NCI-H2171 treated with DMSO at 0.1 percent for 48 hours (cell line): ENCODE results near the gene SCCPDH.
"Not testable (repeated sequence)": the region's sequence is repeated elsewhere in the genome, so short reads cannot be mapped to it uniquely, and the experiment has no call there.

Experiments used
- DNase-seq: peaks from one replicate; lab custom pipeline; 2025; lab: John Stamatoyannopoulos, UW

The SCCPDH gene

DNA sequence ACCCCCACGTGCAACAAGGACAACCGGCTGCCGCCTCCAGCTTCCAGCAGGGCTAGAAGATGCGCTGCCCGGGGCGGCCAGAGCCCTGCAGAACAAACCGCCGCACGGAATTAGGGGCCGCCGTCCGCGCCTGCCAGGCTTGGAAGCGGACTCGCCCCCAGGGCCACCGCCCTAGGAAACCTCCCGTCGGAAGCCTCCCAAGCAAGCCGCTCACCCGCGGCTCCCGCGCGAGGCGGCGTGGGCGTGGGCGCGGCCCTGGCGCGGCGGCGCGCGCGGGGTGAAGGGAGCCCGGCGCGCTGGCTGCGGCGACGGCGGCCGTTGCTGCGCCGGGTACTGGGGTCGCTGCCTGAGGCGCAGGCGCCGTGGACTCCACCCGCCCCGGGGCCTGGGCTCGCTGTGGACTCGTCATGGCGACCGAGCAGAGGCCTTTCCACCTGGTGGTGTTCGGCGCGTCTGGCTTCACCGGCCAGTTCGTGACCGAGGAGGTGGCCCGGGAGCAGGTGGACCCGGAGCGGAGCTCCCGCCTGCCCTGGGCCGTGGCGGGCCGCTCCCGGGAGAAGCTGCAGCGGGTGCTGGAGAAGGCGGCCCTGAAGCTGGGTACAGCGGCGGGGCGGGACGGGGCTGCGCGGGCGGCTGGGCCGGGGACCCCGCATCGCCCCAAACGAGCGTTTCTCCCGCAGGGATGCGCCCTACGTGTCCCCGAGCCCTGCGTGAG is at the start of gene SCCPDH:
TSS of gene SCCPDH (plus strand) at position 394 of the 715 bp plus-strand sequence. CDS start at position 408, 14 bp downstream.
- DNase-seq, result peak; percentile 75

DNA sequence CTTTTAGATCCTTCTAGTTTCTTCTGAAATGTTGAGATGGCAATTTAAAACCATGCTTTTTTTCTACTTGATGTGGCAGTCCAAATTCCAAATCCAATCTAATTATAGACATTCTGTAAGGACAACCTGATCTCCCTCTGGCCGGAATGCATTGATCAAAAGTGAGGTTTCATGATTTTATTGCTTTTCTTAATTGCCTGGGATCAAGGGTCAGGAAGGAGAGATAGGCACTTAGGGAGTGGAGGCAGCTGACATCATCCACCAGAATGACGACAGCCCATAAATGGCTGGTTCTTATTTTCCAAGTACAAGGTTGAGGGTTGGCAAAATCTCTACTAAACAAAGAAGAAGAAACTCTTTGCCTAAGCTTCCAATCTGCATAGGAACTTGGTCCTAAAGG is 46.4 kb upstream of the SCCPDH start:
- DNase-seq, result no peak

DNA sequence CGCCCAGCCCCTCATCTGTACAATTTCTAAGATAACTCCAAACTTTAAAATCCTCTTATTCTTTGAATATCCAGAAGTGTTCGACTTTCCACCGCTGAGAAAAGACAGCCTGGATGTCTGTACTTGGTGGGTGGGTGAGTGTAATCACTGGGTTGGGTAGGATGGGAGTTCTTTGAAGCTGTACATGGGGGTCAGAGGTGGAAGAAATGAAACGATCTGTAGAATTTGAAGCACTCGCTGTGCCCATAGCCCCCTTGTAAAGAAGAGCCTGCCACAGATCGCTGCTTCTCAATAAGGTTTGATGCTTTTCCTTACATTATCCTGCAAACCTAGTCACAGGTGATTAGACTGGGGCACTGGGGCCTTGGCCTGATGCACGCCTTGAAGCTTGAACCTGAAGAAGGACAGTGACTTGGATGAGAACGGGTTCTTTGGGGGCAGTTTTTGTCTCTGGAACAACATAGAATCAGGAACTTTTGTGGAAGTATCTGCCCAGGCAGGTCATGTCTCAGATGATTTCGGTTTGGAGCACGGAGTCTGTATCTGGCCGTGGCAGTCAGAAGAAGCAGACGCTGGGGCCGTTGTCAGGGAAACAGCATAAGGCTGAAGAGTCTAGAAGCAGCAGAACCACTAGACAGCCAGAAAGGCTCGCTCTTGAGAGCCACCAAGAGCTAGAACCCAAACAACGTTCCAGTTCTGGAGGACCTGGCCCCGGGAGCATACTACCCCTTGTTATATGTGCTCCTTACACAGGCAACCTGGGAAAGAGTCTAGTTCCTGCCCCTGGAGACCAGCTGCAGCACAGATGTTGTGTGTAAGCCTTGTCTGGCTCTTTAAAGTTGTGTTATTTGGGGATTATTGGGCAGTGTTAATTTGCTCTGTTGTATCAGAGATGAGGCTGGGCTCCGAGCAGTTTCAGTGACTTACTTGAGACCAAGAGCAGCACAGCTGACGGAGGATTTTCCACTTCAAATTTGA is 45.1 kb upstream of the SCCPDH start:
- no peak for DNase-seq

DNA sequence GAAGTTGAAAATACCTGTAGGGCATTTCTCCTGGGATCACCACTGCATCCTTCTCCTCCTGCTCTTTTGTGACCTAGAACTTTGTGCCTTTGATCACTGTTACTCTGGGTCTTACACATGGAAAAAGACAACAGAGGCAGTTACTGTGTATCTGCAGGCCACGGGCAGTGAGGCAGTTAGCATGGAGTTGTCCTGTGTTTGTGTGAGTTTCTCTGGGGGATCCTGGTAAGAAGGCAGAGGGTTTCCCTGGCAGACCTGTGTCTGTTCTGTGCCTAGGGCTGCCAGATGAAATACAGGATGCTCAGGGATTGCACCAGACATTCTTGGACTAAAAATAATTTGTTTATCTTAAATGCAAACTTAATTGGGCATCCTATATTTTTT is 44.4 kb upstream of the SCCPDH start:
- no peak for DNase-seq

GRCh38 chr1:246680190-246680589 is 44.0 kb upstream of the SCCPDH start:
- DNase-seq, result no peak

DNA sequence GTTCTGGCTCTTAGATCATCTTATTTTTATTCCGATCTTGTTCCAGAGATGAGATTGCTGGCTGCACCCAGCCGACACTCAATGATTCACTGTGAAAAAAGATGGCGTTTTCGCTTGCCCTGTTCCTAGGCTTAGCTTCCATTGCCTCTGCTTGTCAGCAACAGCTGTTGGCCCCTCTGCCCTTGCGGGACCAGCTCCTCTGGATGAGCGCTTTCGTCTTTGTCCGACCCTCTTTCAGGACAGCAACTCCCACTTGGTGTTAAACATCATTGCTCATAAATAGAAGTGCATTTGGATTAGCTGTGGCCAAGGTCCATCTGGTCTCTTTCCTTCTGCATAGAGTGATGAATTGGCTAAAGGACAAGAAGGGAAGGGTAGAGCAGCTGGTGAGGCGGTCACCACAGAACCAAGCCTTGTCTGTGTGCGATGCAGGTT is 43.5 kb upstream of the SCCPDH start:
- no peak for DNase-seq

DNA sequence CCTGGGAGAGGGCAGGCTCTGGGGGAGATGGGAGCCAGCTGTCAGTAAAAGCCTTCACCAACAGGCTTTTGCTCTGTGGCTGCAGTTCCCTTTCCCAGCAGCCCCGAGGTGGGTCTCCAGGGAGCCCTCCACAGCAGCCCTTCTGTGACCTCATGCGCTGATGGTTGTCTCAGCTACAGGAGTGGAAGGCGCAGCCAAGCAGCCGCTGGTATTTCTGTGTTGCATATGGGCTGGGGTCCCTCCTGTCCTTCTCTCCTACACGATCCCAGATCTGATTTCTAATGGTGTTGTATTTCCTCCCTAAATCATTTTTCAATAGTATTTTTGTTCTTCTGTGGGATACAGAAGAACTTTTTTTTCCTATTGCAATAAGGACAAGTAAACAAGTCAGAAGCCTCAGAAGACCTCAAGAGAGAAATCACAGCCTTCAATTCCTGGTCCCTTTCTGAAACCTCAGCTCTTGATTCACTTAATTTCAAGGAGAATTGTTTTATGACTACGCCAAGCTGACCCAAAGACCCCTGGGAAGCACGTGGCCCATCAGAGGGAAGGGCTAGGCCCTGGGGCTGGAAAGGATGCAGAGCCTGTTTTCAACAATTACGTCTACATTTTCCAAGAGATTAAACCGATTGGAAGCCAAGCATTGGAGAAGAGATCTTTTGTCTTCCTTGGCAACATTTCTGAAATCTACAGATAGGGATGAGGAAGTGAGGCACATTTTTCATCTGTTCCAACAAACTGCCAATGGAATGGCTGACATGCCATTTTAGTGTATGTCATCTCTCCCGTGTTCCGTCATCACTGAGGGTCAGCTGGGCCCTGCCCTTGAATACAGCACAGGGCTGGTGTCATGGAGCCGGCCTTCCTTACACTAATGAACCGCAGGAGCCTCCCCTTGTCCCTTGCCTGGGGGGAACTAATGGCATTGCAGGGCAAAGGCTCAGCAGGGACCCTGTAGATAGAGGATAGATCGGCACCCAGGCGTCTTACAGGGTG is 42.0 kb upstream of the SCCPDH start:
- peak; percentile 94 for DNase-seq

DNA sequence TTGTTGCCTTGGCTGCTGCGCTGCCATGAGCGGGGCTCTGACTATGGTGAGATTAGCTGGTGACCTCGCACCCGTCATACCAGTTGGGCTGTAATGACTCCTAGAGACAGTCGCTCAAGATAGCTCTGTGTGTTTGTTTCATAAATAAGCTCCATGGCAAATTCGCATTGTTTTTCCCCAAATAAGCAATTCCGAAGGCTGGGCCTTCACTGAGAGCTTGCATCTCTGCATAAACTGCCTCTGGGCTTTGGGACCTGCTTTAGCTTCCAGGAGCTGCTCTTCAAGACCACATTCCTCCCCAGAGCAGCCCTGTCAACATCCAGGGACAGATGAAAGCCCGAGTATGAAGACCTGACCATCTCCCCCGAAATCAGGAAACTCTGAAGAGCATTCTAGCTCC is 40.7 kb upstream of the SCCPDH start:
- no peak for DNase-seq

DNA sequence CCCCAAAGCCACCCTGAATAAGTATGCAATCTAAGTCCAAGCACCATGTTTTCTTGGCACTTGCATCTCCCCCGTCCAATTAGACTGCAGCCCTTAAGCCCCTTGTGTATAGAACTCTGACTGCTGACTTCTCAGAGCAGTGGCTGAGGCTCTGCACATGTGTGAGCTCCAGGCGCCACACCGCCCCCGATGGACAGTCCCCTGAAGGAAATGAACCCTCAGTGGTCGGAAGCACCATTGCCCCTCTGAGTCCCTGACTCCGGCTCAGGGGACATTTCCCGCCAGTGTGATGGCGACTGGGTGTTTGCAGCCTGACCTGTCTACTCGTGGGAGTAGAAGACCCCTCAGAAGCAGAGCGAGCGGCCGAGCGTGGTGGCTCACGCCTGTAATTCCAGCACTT is 37.2 kb upstream of the SCCPDH start:
- no peak for DNase-seq

GRCh38 chr1:246689409-246690008 is 34.7 kb upstream of the SCCPDH start:
- peak; percentile 80 for DNase-seq

DNA sequence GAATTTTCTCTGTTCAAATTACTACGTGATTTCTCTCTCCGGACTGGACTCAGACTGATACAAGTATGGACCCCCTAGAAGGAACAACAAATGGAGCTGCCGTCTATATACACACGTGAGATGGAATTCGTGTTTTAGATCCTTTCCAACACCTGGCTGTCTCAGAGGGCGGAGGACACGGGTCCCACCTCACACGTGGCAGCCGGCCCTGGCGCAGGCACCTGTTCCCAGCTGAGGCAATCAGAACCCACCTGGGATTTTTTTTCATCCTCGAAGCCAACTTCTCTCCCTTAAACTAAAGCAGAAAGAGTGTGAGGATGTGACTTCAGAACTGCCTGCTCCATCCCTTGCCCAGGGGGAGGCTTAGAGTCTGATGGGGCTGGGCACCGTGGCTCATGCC is 34.1 kb upstream of the SCCPDH start:
- DNase-seq, result peak; percentile 55

DNA sequence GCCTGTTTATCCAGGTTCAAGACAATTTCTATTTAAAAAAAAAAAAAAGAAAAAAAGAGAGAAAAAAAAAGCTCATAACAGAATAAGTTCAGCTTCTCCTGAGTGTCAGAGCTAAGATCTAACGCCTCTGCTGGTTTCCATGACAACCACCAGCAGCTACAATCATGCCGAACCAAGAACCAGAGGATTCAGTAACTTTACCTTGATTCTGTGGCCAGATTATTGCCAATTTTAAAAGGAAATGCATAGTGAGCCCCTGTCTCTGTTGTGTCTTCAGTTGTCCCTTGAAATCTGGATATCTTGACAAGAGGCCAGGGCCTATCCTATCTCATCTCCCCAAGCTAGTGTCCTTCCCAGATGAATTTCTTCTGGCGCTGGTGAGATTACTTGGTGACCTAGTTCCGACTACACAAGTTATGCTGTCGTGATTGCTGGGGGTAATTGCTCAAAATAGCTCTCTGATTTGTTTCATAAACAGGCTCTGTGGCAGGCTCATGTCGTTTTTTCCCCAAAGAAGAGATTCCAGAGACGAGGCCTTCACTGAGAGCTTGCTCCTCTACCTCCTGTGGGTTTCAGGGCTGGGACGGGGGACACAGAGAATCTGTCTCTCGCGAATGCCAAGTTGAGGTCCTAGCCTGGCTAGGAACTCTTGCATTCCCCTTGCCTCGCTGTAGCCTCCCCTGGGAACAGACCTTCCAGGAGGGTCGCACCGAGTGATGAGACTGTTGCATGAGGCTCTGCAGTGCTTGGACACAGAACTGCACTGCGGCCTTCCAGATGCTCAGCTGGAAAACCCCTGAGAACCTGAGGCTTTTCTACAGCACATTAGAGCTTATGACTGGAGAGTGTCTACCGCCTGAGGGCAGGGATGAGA is 32.4 kb upstream of the SCCPDH start:
- no peak for DNase-seq

DNA sequence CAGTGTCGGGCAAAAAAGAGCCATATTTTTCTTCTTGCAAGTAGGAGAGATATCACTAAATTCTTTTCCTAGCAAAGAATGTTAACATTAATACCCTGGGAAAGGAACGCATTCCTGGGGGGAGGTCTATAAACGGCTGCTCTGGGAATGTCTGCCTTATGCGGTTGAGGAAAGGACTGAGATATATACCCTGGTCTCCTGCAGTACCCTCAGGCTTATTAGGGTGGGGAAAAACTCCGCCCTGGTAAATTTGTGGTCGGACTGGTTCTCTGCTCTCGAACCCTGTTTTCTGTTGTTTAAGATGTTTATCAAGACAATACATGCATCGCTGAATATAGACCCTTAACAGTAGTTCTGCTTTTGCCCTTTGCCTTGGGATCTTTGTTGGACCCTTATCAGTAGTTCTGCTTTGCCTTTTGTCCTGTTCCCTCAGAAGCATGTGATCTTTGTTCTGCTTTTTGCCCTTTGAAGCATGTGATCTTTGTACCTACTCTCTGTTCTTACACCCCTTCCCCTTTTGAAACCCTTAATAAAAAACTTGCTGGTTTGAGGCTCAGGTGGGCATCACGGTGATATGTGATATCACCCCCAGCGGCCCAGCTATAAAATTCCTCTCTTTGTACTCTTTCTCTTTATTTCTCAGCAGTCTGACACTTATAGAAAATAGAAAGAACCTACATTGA is 29.9 kb upstream of the SCCPDH start:
- DNase-seq, result not testable (repeated sequence)

DNA sequence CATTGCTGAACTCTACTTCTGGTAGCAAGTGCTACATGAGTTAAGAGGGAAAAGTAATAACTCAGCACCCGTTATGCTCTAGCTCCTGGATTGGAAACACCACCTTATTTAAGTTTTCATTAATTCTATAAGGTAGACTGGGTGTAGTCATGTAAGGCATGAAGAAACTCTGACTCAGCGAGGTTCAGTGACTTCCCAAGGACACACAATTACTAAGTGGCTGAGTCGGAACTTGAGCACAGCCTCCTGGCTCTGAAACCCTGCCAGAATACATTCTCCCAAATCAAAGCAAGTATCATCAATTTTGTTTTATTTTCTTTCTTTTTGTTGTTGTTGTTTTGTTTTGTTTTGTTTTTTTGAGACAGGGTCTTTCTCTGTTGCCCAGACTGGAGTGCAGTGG is 29.1 kb upstream of the SCCPDH start:
- DNase-seq, result no peak

GRCh38 chr1:246695666-246696065 is 28.5 kb upstream of the SCCPDH start:
- DNase-seq, result no peak

- DNase-seq, result peak; percentile 24
Observed at GRCh38 chr1:246698466-246699094, 25.6 kb upstream of the SCCPDH start.

GRCh38 chr1:246699095-246699735 is 25.0 kb upstream of the SCCPDH start:
- peak; percentile 95 for DNase-seq

- DNase-seq, result no peak
Observed at GRCh38 chr1:246703581-246703980, 20.6 kb upstream of the SCCPDH start.

DNA sequence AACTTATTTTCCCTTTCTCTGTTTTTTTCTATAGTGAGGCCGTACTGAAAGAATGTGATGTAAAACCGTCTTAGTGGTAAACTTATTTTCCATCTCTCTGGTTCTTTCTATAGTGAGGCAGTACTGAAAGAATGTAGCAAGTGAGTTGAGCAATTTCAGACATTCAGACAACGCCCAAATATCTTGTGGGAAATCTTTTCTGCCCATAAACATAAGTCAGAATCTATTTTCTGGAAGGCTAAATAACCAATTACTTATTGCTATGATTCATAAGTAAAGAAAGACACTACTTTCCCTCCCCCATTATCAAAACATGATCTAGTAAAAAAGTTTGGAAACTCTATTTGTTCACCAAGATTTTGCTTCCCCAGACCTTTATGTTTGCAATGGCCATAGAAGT is 18.8 kb upstream of the SCCPDH start:
- DNase-seq, result no peak
